ENCODE data around the gene TBC1D16. TPM values are rescaled to one million over a fixed set of nuclear protein-coding genes. Genes with fewer than 3 reads are reported as not detected.

TBC1D16 gene
- total and polyA plus RNA-seq, 10 of the 15 experiments (the other 5 are each of a cell fraction or from before 2014, with no cell fraction given), result 0.01 to 0.13 (median 0.06) TPM; not detected in 3

DNA sequence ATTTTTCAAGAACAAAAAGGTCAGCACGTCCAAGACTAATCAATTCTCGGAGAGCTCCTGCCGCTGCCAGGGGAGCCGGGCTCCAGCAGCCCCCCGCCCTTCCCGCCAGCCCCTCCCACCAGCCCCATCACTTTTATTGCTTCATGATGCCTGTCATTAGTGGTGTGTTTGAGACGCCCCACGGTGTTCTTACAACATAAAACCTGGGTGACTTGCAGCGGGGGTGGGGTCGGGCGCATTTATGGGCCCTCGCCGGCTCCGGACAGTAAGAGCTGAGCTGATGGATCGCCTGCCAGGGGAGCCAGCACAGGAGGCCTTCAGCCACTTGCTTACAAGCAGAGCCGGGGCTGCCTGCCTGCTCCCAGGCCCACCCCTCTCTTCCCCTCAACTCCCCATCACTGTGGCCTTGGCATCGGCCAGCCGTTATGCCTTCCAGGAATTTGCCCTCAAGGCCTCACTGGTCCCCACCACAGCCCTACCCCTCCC, 113.5 kb downstream of the TBC1D16 start:
- TF ChIP-seq CREB1 (IDR thresholded peaks at IDR 0.05; ENCODE audit: low read depth) (no peak), ESRRA (IDR thresholded peaks at IDR 0.05; ENCODE audit: low read length) (no peak), ZZZ3 (IDR thresholded peaks at IDR 0.05; ENCODE audit: control insufficient read depth, insufficient read length, low read depth) (no peak)
- SMC1A ChIA-PET (ENCODE audit: uncharacterized antibody, unreplicated experiment), result interaction anchor here (0.9 to 1.5 kb wide), 3 partner anchors 14 to 76 kb away, joined by 3 to 5 read pairs (median 3); no protein-coding TSS in a partner anchor
- POLR2A ChIA-PET, result no interaction called here
- Histone ChIP-seq H3K27me3 (replicated peaks in 1 of 2; ENCODE audit: control insufficient read depth in 2 of 2, insufficient read depth in 2 of 2, low read length in 1 of 2) (no peaks in the 10 kb centered on the region; a peak in 1 of 4 replicates), H3K36me3 (ENCODE audit: control insufficient read depth in 2 of 2, insufficient read depth in 2 of 2, low read length in 1 of 2) (no peaks in the 10 kb centered on the region), H3K4me3 (0 out of 2 replicates have a peak overlapping the region, but pooled peaks have one; percentile 11), H3K9me3 (replicated peaks; ENCODE audit: control insufficient read depth, insufficient read depth, low read length) (no peaks in the 10 kb centered on the region), H3K4me1 (ENCODE audit: control insufficient read depth, insufficient read depth, low read length) (peaks cover 21% of the 10 kb centered on the region), H3K9ac (ENCODE audit: control insufficient read depth, insufficient read depth, low read length) (no peak overlapping the region), H4K20me1 (ENCODE audit: control insufficient read depth, insufficient read depth) (no peaks in the 10 kb centered on the region), H3K4me2 (ENCODE audit: control insufficient read depth, insufficient read depth) (no peak overlapping the region; the same call in 1 of the 2 replicates), H2AFZ (ENCODE audit: control insufficient read depth, low read depth, low read length) (no peak overlapping the region), H3K27ac (ENCODE audit: control insufficient read depth, insufficient read depth) (no peak overlapping the region), H3K79me2 (ENCODE audit: control insufficient read depth, insufficient read depth, low read length) (no peaks in the 10 kb centered on the region)
- BruUV-seq (replicated peaks), result no TSS peak
- intact Hi-C loops (cut with micrococcal nuclease; ENCODE audit: unreplicated experiment), result loop anchor here (5.0 kb wide), 1 partner anchor 75 kb away; no protein-coding TSS in a partner anchor
- in situ Hi-C loops (cut with MboI), result no loop called here
- DNase-seq (ENCODE audit: low read depth, low spot score) (no peak), ATAC-seq (no peak), FAIRE-seq (no peak)
- 48% methylated on average over 15 of the region's 18 CpGs for WGBS (ENCODE audit: insufficient coverage, insufficient replicate concordance, low lambda C conversion rate, missing lambda C conversion rate)
- RAD21 ChIA-PET (ENCODE audit: unreplicated experiment), result interaction anchor here (1.6 kb wide), 1 partner anchor 9 kb away, joined by 6 read pairs; no protein-coding TSS in a partner anchor
- CTCF ChIA-PET, result interaction anchor here (0.9 kb wide), 1 partner anchor 9 kb away, joined by 3 read pairs; no protein-coding TSS in a partner anchor

GRCh38 chr17:79921411-79922115, 114.1 kb downstream of the TBC1D16 start:
- no TSS peak for BruUV-seq (replicated peaks)
- Histone ChIP-seq H3K9me3 (replicated peaks; ENCODE audit: control insufficient read depth, insufficient read depth, low read length) (no peaks in the 10 kb centered on the region), H3K27me3 (replicated peaks in 1 of 2; ENCODE audit: control insufficient read depth in 2 of 2, insufficient read depth in 2 of 2, low read length in 1 of 2) (no peaks in the 10 kb centered on the region; a peak in 1 of 4 replicates), H3K4me1 (ENCODE audit: control insufficient read depth, insufficient read depth, low read length) (peaks cover 21% of the 10 kb centered on the region), H4K20me1 (ENCODE audit: control insufficient read depth, insufficient read depth) (no peaks in the 10 kb centered on the region), H2AFZ (ENCODE audit: control insufficient read depth, low read depth, low read length) (peak overlapping the region; percentile 42), H3K79me2 (ENCODE audit: control insufficient read depth, insufficient read depth, low read length) (no peaks in the 10 kb centered on the region), H3K4me3 (peak overlapping the region; percentile 11; the same call in 1 of the 2 replicates), H3K4me2 (ENCODE audit: control insufficient read depth, insufficient read depth) (peak overlapping the region; percentile 73), H3K27ac (ENCODE audit: control insufficient read depth, insufficient read depth) (peak overlapping the region; percentile 67), H3K9ac (ENCODE audit: control insufficient read depth, insufficient read depth, low read length) (peak overlapping the region; percentile 34; the same call in 1 of the 2 replicates), H3K36me3 (ENCODE audit: control insufficient read depth in 2 of 2, insufficient read depth in 2 of 2, low read length in 1 of 2) (no peaks in the 10 kb centered on the region)
- WGBS (ENCODE audit: insufficient coverage, insufficient replicate concordance, low lambda C conversion rate, missing lambda C conversion rate), result 26% methylated on average over 27 of the region's 28 CpGs
- RAD21 ChIA-PET (ENCODE audit: unreplicated experiment), result interaction anchor here (1.6 kb wide), 1 partner anchor 10 kb away, joined by 6 read pairs; no protein-coding TSS in a partner anchor
- SMC1A ChIA-PET (ENCODE audit: uncharacterized antibody, unreplicated experiment), result interaction anchor here (0.7 to 1.5 kb wide), 4 partner anchors 10 to 75 kb away, joined by 3 to 5 read pairs (median 3); no protein-coding TSS in a partner anchor
- FAIRE-seq (peak; percentile 75), DNase-seq (ENCODE audit: low read depth, low spot score) (peak; percentile 47), ATAC-seq (peak; percentile 81)
- in situ Hi-C loops (cut with MboI), result no loop called here
- POLR2A ChIA-PET, result interaction anchor here (0.6 kb wide), 1 partner anchor 9 kb away, joined by 3 read pairs; no protein-coding TSS in a partner anchor
- intact Hi-C loops (cut with micrococcal nuclease; ENCODE audit: unreplicated experiment), result loop anchor here (5.0 kb wide), 1 partner anchor 74 kb away; no protein-coding TSS in a partner anchor
- CTCF ChIA-PET, result interaction anchor here (0.6 to 1.2 kb wide), 3 partner anchors 10 to 781 kb away, joined by 3 read pairs; partner anchors contain the start of gene CBX4
- TF ChIP-seq STAT1 (conservative IDR thresholded peaks at IDR 0.05), result no peak
- peak; percentile 81 for TF ChIP-seq NR2F1 (conservative IDR thresholded peaks at IDR 0.05)
- TF ChIP-seq YBX1 (IDR thresholded peaks at IDR 0.05), result no peak
- peak; percentile 54; the same call in 1 of the 2 replicates for TF ChIP-seq ATF7 (IDR thresholded peaks at IDR 0.05; ENCODE audit: low read depth)
- TF ChIP-seq ZZZ3 (IDR thresholded peaks at IDR 0.05; ENCODE audit: control insufficient read depth, insufficient read length, low read depth), result no peak
- TF ChIP-seq IKZF2 (IDR thresholded peaks at IDR 0.05), result 0 out of 4 replicates have a peak, but pooled peaks of 1 of the 2 experiments have one; percentile 8
- TF ChIP-seq, protein P1, sequence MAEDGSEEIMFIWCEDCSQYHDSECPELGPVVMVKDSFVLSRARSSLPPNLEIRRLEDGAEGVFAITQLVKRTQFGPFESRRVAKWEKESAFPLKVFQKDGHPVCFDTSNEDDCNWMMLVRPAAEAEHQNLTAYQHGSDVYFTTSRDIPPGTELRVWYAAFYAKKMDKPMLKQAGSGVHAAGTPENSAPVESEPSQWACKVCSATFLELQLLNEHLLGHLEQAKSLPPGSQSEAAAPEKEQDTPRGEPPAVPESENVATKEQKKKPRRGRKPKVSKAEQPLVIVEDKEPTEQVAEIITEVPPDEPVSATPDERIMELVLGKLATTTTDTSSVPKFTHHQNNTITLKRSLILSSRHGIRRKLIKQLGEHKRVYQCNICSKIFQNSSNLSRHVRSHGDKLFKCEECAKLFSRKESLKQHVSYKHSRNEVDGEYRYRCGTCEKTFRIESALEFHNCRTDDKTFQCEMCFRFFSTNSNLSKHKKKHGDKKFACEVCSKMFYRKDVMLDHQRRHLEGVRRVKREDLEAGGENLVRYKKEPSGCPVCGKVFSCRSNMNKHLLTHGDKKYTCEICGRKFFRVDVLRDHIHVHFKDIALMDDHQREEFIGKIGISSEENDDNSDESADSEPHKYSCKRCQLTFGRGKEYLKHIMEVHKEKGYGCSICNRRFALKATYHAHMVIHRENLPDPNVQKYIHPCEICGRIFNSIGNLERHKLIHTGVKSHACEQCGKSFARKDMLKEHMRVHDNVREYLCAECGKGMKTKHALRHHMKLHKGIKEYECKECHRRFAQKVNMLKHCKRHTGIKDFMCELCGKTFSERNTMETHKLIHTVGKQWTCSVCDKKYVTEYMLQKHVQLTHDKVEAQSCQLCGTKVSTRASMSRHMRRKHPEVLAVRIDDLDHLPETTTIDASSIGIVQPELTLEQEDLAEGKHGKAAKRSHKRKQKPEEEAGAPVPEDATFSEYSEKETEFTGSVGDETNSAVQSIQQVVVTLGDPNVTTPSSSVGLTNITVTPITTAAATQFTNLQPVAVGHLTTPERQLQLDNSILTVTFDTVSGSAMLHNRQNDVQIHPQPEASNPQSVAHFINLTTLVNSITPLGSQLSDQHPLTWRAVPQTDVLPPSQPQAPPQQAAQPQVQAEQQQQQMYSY (CRISPR knock-in tag; IDR thresholded peaks at IDR 0.05), result no peak
- TF ChIP-seq POLR2AphosphoS2 (IDR thresholded peaks at IDR 0.05; ENCODE audit: low read depth, low read length), result no peak

Data from GM12878 (cell line).